Activated naive CD4-positive, alpha-beta T cell treated with Interleukin-2 at 50 U/mL for 16 hours (primary cell): ENCODE measurements around the gene MAPKAPK2.

Experiments used
- DNase-seq: peaks from one replicate; pipeline ENCODE4 v3.0.0-alpha.2; 2020

MAPKAPK2 gene

DNA sequence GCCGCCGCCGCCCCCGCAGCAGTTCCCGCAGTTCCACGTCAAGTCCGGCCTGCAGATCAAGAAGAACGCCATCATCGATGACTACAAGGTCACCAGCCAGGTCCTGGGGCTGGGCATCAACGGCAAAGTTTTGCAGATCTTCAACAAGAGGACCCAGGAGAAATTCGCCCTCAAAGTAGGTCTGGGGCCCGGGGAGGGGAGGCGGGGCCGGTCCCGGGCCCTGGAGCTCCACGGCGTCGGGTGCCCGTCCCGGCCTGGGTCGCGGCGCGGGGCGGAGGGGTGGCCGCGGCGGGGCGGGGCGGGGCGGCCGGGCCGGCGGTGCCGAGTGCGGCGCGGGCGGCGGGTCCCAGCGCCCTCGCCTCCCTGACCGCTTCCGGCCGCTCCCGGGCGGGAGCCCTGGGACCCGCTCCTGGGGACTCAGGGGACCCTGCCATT, 646 bp downstream of the MAPKAPK2 start:
- DNase-seq = peak; percentile 56

DNA sequence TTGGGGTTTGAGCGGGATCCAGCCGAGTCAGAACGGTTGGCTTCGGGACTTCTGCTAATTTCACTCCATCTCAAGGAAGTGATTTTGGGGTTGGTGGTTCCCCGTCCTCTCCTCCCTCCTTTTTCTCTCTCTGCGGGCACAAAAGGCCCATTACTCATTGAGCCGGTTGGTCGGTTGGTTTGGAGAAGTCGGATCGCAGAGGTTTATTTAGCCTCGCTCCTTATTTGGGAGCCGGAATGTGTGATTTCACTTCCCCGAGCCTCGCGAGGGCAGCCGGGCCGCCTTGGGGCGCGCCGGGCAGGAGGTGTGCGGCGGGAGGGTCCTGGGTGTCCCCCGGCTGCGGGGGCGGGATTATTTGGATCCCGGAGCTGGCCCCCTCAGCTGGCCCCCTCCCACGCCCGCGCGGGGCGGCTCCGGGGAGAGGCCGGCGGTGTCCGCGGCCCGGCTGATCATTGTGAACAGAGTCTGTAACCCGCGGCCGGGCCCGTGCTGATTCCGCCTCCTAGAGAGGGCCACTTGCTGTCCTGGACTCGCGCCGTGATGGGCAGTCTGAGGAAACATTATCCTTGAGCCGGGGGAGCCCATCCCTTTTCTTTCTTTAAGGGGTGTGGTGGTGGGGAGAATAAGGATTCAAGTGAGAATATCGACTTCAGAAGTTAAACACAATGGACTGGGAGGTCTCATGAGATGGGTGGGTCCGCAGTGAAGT, 1.2 kb downstream of the MAPKAPK2 start:
- DNase-seq = peak; percentile 52

DNA sequence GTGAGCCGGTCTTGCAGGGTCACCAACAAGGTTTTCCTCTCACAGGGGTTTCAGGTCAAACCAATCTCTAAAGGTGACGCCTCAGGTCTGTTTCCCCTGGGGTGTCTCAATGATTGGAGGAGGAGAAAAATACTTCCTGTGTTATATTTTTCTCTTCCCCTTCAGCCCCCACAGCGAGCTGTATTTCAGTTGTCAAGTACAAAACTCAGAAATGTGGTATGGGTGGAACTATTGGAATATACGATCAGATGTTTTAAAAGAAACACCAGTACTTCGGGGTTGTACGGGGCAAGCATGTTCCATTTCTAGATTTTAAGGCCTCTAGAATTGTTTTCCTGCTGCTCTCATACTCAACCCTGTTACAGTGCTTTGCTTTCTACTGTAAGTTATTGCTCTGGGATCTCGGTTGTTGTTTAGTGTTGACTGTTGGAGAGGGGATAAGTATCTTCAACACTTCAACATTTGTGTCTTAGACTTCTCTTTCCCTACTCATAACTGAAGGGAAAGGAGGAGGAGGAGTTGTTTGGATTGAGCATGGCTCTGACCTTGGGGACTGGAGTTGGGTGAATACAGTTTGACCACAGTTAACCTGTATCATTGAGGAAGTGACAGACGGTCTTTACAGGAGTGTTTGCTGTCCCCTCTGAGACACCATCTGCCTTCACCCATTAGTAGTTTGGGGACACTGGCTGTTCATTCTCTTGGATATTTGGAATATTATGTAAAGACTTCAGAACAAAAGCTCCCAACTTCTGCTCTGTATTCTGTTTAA, 2.0 kb downstream of the MAPKAPK2 start:
- no peak for DNase-seq

DNA sequence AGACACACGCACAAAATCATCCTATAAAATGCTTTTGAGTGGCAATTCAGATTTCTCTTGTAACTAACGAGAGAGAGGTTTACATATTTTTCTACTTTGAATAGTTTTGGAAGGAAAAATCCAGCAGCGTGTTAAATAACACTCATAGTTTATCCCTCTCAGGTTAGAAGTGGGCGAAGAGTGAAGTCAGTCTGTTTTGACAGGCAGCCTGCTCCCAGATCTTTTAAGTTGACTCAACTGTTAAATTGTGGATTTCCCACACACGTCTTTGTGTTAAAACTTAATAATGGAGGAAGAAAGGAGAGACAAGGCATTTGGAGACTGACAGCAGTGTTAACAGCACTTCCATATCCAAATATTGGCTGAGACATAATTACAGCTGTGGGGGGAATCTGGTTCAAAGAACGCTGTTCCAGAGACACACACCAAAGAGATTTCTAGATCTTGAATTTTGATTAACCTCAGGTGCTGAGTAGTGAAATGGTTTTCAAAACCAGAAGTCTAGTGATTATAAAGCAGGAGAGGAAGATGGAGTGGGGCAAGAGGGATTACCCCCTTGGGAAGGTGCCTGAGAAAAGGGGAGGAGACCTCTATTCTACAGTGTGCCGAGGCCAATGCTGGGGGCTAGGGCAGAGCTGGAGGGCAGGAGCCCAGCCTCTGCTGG, 2.7 kb downstream of the MAPKAPK2 start:
- DNase-seq = no peak

DNA sequence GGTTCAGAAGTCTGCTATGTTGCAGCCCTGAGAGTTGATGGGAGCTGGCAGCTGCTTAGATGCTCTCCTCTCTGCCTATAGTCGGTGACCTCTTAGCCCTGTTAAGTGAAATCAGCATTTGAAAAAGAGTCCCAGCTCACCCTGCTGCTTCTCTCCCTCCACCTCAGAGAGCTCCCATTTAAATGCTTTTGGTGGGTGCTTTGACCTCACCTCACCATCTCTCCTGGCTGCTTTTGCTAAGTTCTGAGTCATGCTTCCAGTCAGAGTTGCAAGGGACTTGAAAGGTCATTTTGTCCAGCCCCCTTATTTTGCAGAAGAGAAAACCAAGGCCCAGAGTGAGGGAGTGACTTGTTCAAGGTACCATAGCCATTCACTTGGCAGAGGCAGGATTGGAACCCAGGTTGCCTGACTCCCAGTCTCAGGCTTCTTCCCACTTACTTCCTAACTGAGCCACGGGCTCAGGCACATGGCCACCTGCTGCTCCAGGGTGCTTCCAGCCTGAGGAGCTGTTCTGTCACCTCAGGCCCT, 3.3 kb downstream of the MAPKAPK2 start:
- no peak for DNase-seq

DNA sequence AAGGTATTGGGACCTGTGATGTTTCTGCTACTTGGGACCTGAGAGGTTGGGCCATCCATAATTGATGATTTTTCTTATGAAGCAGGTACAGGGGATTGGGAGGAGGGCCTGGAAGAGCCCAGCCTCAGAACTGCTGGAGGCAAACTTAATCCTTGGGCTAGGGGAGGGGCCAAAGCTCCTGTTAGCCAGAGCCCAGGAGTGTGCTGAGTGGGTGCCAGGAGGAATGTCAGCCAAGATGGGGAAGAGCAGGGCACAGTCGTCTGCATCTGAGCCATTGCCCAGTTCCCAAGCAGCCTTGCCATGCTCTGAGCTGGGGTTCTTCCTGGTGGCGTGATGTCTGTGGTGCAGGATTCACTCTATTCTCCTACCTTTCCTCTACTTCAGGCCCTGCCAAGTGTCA, 5.8 kb downstream of the MAPKAPK2 start:
- no peak for DNase-seq

DNA sequence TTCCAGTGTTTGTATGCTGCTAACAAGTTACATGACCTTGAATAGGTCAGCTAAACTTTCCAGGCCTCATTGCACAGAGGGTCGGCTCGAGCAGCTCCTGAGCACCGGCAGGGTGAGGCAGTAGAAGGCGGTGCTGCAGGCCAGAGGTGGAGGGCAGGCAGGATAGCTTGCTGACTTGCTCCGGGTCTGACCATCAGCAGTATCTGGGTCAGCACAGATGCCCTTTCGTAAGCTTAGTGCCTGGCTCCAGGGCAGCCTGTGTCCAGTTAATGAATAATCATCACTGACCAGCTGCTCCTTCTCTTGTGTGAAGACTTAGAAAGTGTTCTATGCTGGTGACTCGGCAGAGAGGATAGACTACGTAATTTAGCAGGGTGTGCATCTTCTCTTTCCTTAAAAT, 6.9 kb downstream of the MAPKAPK2 start:
- DNase-seq = no peak

DNA sequence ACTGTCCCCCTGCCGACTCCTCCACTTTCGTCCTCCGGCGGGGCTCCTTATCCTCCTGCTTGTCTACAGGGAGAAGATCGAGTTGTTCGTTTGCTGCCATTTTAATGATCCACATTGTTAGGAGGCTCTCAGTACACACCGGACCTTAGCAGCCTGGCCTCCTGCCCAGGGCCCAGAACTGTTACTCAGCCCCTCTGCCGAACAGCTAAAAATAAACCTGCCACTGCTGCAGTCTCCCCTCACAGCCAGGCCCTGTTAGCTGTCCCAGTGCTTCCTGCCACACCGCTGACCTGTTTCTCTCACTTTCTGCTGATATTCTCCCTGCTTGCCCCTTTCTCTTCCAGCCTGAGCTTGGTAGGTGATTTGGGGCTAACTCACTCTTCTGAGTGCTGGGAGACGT, 8.3 kb downstream of the MAPKAPK2 start:
- no peak for DNase-seq

DNA sequence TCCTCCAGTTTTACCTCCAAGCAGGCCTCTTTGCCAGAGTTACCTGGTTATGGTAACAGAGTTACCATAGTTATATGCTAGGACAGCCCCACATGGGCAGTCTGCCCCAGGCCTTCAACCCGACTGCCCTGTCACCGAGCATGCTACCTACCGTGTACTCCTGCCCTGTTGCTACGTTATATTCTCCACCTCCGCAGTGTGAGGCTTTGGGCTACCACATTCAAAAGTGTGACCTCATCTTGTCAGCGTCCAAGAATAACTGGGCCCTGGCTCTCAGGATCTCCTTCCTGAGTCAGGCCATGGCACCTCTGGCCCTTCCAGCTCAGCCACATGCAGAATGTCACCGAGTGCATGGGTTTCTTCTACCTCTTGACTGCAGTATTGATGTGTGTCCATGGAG, 8.9 kb downstream of the MAPKAPK2 start:
- DNase-seq = no peak

DNA sequence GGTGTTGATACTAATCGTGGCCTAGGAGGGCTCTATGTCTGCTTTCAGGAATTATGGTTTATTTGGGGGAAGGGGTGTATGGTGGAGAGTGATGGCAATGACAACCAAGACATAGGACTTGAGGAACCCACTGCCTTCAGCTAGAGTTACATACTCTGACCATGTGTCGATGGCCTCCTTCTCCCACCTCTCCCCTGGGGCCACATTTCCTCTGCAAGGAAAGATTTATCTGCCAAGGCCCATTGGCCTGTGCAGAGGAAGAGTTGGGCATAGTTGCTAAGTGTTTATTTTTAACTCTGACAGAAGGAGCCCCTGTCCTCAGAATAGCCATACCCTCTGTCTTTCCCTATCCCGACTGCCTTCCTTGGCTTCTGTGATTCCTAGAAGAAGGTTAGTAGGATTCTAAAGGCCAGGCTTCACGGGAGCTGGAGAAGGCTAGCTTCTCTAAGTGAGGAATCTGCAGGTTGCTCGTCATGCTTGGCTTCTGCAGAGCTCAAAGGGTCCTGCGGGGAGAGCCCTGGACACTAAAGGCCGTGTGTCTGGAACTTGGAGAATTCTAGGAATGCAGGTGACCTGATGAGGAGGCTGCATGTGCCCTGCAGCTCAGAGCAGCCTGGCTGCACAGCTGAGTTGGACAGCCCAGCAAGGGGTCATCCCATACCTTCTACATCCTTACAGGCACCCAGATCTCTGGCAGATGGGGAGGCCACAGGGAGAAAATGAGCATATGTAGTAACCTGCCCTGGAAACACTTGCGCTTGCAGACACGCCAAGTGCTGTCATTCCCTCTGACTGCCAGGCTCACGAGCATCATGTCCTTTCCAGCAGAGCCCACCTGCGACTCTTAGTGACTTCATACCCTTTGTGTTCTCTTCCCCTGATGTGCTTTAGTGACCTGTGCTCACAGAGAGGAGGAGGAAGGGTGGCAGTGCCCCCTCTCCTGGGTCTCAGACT, 9.7 kb downstream of the MAPKAPK2 start:
- no peak for DNase-seq

DNA sequence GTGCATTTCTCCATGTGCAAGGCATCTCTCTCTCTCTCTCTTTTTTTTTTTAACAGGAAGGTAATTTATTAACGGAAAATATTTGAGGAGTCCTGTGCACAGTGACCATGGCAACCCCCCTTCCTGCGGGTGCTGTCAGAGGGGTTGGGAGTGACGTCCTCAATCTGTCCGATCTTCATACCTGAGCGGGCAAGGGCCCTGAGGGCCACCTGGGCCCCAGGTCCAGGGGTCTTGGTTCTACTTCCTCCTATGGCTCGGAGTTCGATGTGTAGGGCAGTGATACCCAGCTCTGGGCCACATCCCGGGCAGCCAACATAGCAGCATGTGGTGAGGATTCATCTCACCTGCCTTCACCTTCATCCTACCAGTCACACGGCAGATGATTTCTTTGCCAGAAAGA, 11.0 kb downstream of the MAPKAPK2 start:
- no peak for DNase-seq

DNA sequence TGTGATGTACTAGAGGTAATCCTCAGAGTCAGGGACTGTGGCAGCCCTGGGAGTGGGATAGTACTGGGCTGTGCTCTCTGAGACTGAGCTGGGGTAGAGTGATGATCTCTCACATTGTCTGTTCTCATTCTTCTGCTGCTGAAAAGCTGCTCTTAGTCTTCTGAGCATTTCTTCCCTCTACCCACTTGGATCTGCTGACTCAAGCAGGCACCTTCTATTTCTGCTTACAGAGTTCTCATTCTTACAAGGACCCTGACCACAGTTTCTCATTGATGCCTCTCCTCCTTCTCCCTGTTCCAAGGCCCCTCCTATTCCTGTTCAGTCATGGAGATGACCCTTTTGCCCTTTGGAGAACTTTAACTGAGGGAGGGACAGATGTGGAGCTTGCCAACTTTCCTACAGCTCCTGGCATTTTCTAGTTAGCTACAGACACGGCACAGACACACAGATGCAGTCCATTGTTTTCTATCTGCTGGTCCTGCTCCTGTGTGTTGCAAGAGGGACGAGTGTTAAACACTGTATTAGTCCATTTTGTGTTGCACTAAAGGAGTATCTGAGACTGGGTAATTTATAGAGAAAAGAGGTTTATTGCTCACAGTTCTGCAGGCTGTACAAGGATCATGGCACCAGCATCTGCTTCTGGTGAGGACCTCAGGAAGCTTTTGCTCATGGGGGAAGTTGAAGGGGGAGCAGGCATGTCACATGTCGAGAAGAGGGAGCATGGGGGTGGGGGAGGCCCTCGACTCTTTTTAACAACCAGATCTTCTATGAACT, 12.3 kb downstream of the MAPKAPK2 start:
- no peak for DNase-seq

DNA sequence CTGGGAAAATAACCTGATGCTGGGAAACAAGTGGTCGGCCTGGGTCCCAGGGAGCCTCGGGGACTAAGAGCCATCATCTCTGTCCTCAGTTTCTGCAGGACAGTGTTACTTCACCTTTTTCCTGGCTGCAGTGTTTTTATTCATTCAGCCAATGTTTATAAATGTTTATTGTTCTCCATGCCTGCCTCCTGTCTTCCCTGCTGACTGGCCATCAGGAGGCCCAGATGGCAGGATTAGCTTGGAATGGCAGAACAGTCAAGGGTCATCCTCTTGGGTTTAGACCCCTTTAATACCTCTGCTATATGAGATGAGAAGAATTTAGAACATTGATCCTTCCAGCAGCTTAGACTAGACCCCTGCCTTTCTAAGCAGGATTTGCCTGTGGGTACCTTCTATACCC, 13.3 kb downstream of the MAPKAPK2 start:
- DNase-seq = no peak

DNA sequence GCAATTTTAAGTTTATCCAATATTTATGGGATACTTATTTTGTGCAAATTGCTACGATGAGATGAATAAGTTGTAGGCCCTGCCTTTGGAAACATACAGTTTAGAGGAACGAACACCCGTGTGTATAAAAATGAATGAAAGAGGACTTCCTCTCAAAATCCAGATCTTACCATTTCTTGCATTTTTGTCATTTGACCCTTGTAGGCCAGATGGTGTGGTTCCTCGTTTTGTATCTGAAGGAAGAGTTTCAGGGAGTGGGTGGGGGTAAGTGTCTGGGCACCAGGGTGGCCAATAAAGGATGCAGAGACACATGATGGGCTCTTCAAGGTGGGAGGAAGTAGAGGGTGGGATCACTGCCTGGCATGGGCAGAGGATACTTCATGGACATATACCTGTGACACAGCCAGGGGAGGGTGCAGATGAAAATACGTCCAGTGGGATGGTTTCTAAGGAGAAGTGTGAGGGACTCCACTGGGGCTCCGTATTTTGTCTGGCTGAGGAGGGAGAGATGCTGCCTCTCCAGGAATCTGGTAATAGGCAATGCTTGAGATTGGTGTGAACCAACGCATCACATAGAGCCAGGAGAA, 14.4 kb downstream of the MAPKAPK2 start:
- DNase-seq = no peak

DNA sequence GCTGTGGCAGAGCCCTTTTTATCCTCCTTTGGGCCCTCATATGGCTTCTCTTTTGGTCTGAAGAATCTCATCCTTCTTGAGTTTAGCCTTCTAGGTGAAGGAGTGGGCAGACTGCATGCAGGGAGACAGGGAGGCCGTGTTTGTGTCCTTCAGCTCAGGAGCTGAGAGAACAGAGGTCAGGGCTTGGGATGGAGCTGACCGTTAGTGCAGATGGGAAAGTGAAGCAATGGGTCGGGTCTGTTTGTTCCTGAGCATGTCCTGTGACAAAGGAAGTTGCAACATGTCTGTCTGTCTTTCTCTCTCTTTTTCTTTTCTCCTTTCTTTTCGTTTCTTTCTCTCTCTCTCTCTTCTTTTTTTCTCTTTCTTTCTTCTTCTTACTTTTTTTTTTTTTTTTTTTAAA, 14.9 kb downstream of the MAPKAPK2 start:
- no peak for DNase-seq

DNA sequence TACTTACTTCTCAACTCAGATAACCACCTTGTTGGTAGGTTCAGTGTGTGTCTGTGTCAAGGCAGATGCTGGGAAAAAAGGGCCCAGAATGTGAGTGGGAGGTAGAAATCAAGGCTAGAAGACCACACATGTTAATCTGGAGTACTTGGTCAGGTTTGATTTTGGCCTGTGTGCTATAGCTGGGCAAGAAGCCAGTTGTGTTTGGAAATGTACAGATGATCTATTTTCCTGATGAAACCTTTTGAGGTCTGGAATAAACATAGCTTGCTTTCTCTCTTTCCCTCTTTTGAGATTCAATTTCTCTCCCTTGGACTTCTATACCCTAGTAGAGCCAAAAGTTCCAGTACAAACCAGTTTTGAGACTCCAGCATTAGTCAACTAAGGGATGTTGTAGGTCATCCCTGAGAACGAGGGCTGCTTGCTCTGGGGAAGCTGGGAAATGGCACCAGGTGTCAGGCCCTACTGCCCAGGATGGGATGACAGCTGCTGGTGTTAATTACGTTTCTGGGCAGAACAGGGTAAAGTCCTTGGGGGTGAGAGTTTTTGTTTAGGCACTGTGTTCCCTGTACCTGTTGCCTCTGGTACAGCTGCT, 15.8 kb downstream of the MAPKAPK2 start:
- no peak for DNase-seq

DNA sequence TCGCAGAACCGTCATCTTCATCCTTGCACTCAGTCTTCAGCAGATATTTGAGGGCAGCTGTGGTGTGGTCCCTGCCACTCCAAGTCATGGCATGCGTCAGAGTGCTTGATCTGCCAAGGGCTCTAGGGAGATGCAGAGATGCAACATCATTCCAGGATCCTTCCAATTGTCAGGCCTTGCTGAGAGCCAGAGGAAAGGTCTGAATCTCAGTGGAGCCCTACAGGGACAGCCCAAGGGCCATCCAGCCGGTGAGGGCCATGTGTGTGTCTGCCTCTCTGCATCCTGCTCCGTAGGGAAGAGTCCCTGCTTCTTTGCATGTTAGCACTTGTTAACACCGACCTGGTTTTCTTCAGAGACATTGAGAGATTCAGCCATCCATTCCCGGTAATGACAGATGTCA, 17.6 kb downstream of the MAPKAPK2 start:
- DNase-seq = no peak

DNA sequence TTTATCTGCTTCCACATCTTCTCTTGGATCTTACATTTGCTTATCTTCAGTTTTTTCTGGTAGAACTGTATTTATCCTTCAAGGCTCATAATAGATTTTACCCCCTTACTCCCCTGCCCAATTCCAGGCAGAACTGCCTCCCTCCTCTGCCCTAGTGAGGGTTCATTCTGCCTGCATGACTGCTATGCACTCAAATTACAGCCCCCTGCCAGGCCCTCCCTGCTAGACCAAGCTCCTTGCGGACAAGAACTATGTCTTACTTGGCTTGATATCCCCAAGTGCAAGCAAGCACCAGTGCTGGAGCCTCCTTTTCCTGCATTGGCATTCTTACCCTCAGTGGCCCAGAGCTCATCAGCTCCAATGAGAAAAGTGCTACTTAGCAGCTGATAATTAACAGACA, 18.1 kb downstream of the MAPKAPK2 start:
- DNase-seq = no peak

DNA sequence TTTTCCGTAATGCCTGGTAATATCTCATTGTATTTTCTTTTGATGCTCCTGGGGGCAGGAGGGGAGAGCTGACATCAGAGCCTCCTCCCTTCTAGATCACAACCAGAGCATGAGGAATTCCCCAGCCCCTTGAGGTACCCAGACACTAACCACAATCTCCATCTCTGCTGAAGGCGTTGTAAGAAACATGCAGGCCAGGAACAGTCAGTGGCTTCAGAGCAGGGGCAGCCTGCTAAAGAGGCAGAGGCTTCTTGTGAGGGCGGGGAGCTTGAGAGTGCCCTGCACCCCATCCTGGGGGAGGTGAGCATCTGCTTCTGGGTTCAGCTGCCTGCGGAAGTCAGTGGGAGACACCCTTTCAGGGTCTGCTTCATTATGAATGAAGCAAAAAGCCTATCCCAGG, 19.0 kb downstream of the MAPKAPK2 start:
- peak; percentile 57 for DNase-seq

DNA sequence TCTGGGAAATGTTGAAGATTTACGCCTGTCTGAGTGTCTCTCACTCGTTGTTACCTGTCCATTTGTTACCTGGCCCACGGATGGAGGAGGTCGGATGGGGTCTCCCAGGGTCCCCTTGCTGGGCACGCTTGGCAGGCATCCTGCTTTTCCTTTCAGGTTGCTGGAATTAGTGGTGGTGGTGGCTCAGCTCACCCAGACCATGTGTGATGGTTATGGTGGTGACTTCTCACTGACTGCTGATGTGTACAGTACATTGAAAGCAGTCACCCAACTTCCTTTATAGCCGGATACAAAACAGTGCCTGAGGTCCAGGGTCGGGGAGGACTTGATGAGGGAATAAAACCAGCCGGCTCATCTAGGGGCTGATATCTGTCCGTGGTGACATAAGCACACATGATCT, 19.5 kb downstream of the MAPKAPK2 start:
- DNase-seq = no peak

DNA sequence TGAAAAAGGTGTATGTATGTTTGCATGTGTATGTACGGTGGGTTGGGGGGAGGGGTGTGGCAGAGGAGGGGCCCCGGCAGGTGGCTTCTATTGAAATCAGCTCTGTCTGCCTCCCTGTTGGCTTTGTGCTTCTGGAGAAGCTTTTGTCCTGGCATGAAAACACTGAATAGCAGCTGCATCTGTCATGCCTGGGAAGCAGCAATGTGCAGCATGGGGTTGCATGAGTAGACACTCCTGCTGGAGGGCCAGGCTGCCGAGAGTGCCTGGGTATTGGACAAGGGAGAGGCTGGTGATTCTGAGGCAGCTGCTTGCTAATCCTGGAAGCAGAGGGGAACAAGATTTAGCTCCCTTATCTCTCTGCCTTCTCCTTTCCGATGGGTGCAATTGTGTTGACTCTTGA, 20.5 kb downstream of the MAPKAPK2 start:
- no peak for DNase-seq
